Naive thymus-derived CD8-positive, alpha-beta T cell (primary cell): ENCODE measurements around the gene EGFL8. TPM values are rescaled to one million over a fixed set of nuclear protein-coding genes. Genes with fewer than 3 reads are reported as not detected.

Experiments
- microRNA-seq: library from miRNA; unstranded; fragments of <30 nt; microRNA quantifications from one replicate; pipeline ENCODE4 v1.2.0, GENCODE V29; 2022; ENCODE audit warnings: borderline microRNAs expressed
- polyA plus RNA-seq, 3 donors: library from polyadenylated mRNA; unstranded; fragments of 300-500 nt; fragmentation: Illumina TruSeq; gene quantifications; one replicate each; pipeline ENCODE4 v1.2.3, GENCODE V29; 2021
- total RNA-seq, 8 experiments: library from RNA in 2 of 8; stranded (reverse) in 2 of 8; gene quantifications; one replicate each; pipeline ENCODE4 v1.2.3 and lab custom pipeline; 2021 to 2026

EGFL8 gene
- total and polyA plus RNA-seq, 5 experiments from 2014 or later = 0.61 to 30.1 (median 29.3) TPM; not detected in 2

Small RNAs within 50 kb of the gene (microRNA-seq; reads per million reads assigned to microRNA genes)
- gene MIR6721 (not detected), gene MIR6833 (not detected)

Other genes with a start within 250 kb of the EGFL8 start
- gene C2, start 236.9 kb upstream of the EGFL8 start, total RNA-seq = 1 to 10 TPM; 3.8 to 4.3 TPM
- gene C2, start 236.9 kb upstream of the EGFL8 start, polyA plus RNA-seq = not detected
- gene CFB, start 218.5 kb upstream of the EGFL8 start, total RNA-seq = 1 to 10 TPM; 1.0 to 1.4 TPM
- under 1 TPM in 2 of 3 donors, not detected in 1; 0.22 to 0.61 TPM for gene CFB, start 218.5 kb upstream of the EGFL8 start, polyA plus RNA-seq
- gene NELFE, start 205.6 kb upstream of the EGFL8 start, total RNA-seq = 10 to 100 TPM; 41.7 to 45.1 TPM
- 10 to 100 TPM; 55.9 to 68.6 (median 66.4) TPM for gene NELFE, start 205.6 kb upstream of the EGFL8 start, polyA plus RNA-seq
- gene SKIC2, start 205.4 kb upstream of the EGFL8 start, total RNA-seq = 100 to 1,000 TPM; 130 to 141 TPM
- 10 to 100 TPM; 18.1 to 19.9 (median 19.4) TPM for gene SKIC2, start 205.4 kb upstream of the EGFL8 start, polyA plus RNA-seq
- gene DXO, start 192.5 kb upstream of the EGFL8 start, total RNA-seq = 10 to 100 TPM; 36.4 to 41.0 TPM
- gene DXO, start 192.5 kb upstream of the EGFL8 start, polyA plus RNA-seq = 10 to 100 TPM; 12.5 to 16.4 (median 14.5) TPM
- 1 to 10 TPM; 5.9 to 6.0 TPM for gene C4A, start 182.5 kb upstream of the EGFL8 start, total RNA-seq
- under 1 TPM in 1 of 3 donors, not detected in 2; 0.81 TPM for gene C4A, start 182.5 kb upstream of the EGFL8 start, polyA plus RNA-seq
- 1 to 10 TPM; 7.7 to 8.7 TPM for gene C4B, start 149.8 kb upstream of the EGFL8 start, total RNA-seq
- under 1 TPM in 1 of 3 donors, not detected in 2; 0.31 TPM for gene C4B, start 149.8 kb upstream of the EGFL8 start, polyA plus RNA-seq
- 1 to 10 TPM; 1.2 to 1.8 TPM for gene CYP21A2, start 126.2 kb upstream of the EGFL8 start, total RNA-seq
- not detected for gene CYP21A2, start 126.2 kb upstream of the EGFL8 start, polyA plus RNA-seq
- 10 to 100 TPM; 14.5 to 17.8 TPM for gene TNXB, start 55.3 kb upstream of the EGFL8 start, total RNA-seq
- gene TNXB, start 55.3 kb upstream of the EGFL8 start, polyA plus RNA-seq = under 1 TPM in 1 of 3 donors, not detected in 2; 0.13 TPM
- gene ATF6B, start 36.3 kb upstream of the EGFL8 start, total RNA-seq = 100 to 1,000 TPM; 140 to 141 TPM
- 10 to 100 TPM; 17.5 to 25.7 (median 21.4) TPM for gene ATF6B, start 36.3 kb upstream of the EGFL8 start, polyA plus RNA-seq
- gene FKBPL, start 34.3 kb upstream of the EGFL8 start, total RNA-seq = 1 to 10 TPM; 1.8 to 2.1 TPM
- gene FKBPL, start 34.3 kb upstream of the EGFL8 start, polyA plus RNA-seq = 1 to 10 TPM in 1 of 3 donors, under 1 TPM in 2; 0.37 to 2.5 (median 0.51) TPM
- 1 to 10 TPM; 5.5 to 5.6 TPM for gene PRRT1, start 12.7 kb upstream of the EGFL8 start, total RNA-seq
- 1 to 10 TPM; 1.2 to 3.6 (median 2.8) TPM for gene PRRT1, start 12.7 kb upstream of the EGFL8 start, polyA plus RNA-seq
- 10 to 100 TPM; 22.6 to 23.1 TPM for gene PPT2, start 10.5 kb upstream of the EGFL8 start, total RNA-seq
- 10 to 100 TPM; 17.3 to 20.6 (median 18.3) TPM for gene PPT2, start 10.5 kb upstream of the EGFL8 start, polyA plus RNA-seq
- gene AGPAT1, start 11.5 kb downstream of the EGFL8 start, total RNA-seq = 10 to 100 TPM; 27.5 to 28.6 TPM
- 10 to 100 TPM; 16.3 to 19.5 (median 19.1) TPM for gene AGPAT1, start 11.5 kb downstream of the EGFL8 start, polyA plus RNA-seq
- gene RNF5, start 13.8 kb downstream of the EGFL8 start, total RNA-seq = 10 to 100 TPM; 38.6 to 40.0 TPM
- gene RNF5, start 13.8 kb downstream of the EGFL8 start, polyA plus RNA-seq = 100 to 1,000 TPM; 102 to 117 (median 102) TPM
- 10 to 100 TPM; 56.0 to 60.3 TPM for gene AGER, start 19.7 kb downstream of the EGFL8 start, total RNA-seq
- 1 to 10 TPM in 1 of 3 donors, under 1 TPM in 2; 0.09 to 1.9 (median 0.25) TPM for gene AGER, start 19.7 kb downstream of the EGFL8 start, polyA plus RNA-seq
- gene PBX2, start 25.6 kb downstream of the EGFL8 start, total RNA-seq = 100 to 1,000 TPM; 173 to 174 TPM
- 1 to 10 TPM; 1.6 to 2.2 (median 2.0) TPM for gene PBX2, start 25.6 kb downstream of the EGFL8 start, polyA plus RNA-seq
- 100 to 1,000 TPM; 274 to 276 TPM for gene GPSM3, start 28.0 kb downstream of the EGFL8 start, total RNA-seq
- gene GPSM3, start 28.0 kb downstream of the EGFL8 start, polyA plus RNA-seq = 100 to 1,000 TPM; 106 to 144 (median 138) TPM
- 1 to 10 TPM; 1.2 to 1.8 TPM for gene NOTCH4, start 59.5 kb downstream of the EGFL8 start, total RNA-seq
- gene NOTCH4, start 59.5 kb downstream of the EGFL8 start, polyA plus RNA-seq = under 1 TPM; 0.22 to 0.48 (median 0.28) TPM
- gene TSBP1, start 207.3 kb downstream of the EGFL8 start, total RNA-seq = not detected
- not detected for gene TSBP1, start 207.3 kb downstream of the EGFL8 start, polyA plus RNA-seq
- not detected for gene BTNL2, start 242.6 kb downstream of the EGFL8 start, total RNA-seq
- not detected for gene BTNL2, start 242.6 kb downstream of the EGFL8 start, polyA plus RNA-seq